ENCODE measurements around the gene WDFY2.

Gene WDFY2

DNA sequence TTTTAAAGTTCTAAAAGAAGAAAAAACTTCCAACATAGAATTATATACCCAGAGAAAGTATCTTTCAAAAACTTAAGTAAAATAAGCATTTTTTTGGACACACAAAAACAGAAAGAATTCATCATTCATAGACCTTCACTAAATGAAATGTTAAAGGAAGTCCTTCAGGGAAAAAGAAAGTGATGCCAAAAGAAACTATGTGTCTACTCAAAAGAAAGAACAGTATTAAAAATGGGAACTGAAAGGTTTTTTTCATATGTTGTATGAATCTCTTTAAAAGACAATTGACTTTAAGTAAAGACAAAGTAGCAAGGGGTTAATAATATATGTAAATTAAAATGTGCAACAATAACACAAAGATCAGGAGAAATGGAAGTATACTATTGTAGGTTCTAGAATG lies 123.2 kb downstream of the WDFY2 start:
- DNase-seq (ENCODE audit: low read depth, low spot score): no peak

DNA sequence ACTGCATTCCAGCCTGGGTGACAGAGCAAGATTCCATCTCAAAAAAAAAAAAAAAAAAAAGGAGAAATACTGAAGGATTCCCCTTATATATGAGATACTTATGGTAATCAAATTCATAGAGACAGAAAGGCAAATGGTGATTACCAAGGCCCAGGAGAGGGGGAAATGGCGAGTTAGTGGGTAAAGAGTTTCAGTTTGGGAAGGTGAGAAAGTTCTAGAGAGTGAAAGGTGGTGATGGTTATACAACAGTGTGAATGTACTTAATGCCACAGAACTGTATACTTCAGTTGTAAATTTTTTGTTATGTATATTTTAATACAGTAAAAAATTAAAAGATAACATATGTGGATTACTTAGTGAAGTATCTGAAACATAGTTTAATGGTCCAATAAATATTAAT lies 129.5 kb downstream of the WDFY2 start:
- no peak for DNase-seq (ENCODE audit: low read depth, low spot score)

DNA sequence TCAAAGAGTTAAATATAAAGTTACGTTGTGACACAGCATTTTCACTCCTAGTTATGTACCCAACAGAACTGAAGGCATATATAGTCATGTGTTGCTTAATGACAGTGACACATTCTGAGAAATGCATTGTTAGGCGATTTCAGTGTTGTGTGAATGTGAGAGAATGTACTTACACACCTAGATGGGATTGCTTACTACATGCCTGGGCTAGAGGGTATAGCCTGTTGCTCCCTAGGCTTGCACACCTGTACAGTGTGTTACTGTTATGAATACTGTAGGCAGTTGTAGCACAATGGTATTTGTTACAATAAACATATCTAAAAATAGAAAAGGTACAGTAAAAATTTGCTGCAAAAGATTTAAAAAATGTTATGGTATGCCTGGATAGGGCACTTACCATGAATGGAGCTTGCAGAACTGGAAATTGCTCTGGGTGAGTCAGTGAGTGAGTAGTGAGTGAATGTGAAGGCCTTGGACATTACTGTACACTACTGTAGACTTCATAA lies 130.5 kb downstream of the WDFY2 start:
- DNase-seq (ENCODE audit: low read depth, low spot score): no peak

DNA sequence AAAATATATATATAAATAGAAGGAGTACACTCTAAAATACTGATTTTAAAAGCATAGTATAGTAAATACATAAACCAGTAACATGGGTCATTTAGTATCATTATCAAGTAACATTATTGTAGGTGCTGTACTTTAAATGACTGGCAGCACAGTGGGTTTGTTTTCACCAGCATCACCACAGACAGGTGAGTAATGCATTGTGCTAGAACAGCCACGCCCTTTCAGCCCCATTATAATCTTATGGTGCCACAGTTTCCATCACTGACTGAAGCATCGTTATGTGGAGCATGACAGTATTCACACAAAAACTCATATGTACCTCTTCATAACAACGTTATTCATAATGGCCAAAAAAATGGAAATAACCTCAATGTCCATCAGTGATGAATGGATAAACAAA lies 131.4 kb downstream of the WDFY2 start:
- no peak for DNase-seq (ENCODE audit: low read depth, low spot score)

DNA sequence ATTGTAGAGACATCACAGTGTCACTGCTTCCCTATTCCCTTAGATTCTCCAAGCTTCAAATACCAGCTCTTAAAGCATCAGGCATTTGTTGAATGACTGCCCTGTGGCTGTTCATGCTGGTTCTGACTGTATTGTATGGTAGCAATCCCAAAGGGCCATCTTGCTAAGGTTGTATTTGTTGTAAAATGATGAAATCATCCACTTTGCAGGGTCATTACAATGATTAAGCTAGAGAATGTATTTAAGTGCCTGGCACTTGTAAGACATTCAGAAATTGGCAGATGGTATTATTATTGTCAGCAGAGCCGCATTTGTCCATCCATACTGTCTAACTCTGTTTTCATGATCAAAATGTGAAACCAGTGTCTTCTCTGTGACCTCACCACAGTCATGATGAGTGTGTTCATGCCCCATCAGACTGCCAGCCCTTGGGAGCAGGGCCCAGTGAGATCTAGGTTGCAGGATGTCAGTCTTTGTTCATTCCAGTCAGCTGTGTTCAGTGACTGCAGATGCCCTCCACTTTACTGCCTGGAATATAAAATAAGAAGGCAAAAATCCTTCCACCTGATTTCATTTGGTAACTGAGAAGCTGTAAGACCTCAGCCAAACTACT lies 133.6 kb downstream of the WDFY2 start:
- no peak for DNase-seq (ENCODE audit: low read depth, low spot score)

DNA sequence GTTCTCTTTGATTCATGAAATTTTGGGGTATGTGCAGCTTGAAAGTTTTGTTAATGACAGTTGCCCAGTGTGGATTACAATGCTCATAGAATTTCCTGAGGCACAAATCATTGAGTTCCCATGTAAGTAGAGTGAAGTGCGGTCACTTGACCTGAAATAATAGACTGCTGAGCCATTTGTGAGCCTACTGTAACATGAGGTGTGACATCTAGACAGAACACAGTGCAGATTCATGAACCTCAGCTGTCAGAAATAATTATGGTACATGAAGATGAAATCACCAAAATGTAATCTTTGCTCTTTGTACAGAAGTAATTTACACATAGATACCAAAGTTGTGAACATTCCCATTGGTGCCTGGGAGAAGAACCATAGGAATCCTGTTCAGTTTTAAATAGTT lies 135.1 kb downstream of the WDFY2 start:
- DNase-seq (ENCODE audit: low read depth, low spot score): no peak

DNA sequence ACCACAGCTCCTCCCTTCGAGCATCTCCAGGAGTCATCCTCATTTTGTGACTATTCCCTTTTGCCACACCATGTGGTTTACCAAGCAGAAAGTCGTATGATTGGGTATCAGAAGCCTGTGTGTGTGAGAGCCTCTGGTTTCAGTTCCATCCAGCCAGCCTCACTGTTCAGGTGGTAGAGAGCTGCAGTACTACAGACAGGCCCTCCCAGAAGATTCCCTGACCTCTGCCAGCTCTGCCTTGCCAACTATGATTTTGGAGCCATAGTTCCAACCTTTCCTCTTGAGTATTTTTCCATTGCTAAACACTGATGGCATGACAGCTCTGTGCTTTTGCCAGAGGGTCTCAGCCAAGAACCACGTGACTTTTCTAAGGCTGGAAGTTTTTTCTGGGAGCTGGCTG lies 137.2 kb downstream of the WDFY2 start:
- DNase-seq (ENCODE audit: low read depth, low spot score): no peak

DNA sequence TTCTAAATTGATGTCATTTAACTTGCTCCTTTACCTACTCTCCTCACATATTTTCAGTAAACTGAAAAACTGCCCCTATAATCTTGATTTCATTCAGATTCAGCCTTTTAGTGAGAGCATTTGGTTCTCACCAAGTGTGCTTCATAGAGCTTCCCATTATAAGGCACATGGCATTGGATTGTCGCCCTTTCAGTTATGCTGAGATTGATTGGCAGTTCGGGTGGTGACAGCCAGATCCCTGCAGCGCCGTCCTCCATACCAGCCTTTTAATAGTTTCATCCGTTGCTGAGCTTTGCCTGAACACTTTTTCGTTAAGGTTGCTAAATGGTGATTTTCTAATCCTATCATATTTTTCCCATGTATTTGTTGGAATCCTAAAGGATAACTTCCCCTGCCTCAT lies 139.3 kb downstream of the WDFY2 start:
- no peak for DNase-seq (ENCODE audit: low read depth, low spot score)

DNA sequence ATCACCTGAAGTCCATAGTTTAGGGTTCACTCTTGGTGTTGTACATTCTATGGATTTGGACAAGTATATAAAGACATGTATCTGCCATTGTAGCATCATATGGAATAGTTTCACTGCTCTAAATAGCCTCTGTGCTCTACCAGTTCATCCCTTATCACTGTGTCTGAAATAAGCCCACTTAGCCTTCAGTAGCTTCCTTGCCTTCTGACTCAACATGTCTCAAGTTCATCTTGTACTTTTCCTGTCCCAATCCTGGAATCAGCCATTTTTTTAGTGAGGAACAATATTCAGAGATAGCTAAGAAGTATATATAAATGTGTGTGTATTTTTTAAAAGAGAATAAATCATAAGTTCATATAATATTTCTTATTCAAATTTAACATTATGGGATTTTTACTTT lies 140.5 kb downstream of the WDFY2 start:
- DNase-seq (ENCODE audit: low read depth, low spot score): no peak

DNA sequence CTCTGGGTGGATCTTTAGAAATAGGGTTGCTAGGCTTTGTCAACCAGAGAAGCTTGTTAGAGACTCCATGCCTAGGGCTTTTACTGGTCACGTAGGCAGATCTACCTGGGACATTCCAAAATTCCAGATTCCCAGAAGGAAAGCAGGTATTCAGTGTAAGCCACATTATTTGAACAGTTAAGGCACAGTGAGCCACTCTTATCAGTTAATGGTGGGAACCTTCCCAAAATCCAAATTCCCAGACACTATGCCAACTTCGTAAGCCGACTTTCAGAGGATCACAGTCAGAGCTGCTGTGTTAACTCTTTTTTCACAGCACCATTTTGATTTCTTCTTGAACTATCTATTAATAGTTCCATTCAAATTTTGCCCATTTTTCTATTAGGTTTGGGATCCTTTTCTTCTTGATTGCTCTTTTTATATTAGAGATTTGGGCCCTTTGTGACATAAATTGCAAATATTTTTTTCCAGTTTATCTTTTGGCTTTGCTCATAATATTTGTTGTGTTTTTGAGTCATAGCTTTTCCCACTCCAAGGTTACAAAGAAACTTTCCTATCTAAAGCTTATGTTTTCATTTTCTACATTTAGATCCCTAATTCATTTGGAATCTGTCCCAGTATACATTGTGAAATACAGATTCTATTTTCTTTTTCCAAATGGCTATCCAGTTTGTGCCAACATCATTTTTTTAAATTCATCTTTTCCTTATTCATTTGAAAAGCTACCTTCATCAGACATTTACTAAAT lies 142.4 kb downstream of the WDFY2 start:
- no peak for DNase-seq (ENCODE audit: low read depth, low spot score)

DNA sequence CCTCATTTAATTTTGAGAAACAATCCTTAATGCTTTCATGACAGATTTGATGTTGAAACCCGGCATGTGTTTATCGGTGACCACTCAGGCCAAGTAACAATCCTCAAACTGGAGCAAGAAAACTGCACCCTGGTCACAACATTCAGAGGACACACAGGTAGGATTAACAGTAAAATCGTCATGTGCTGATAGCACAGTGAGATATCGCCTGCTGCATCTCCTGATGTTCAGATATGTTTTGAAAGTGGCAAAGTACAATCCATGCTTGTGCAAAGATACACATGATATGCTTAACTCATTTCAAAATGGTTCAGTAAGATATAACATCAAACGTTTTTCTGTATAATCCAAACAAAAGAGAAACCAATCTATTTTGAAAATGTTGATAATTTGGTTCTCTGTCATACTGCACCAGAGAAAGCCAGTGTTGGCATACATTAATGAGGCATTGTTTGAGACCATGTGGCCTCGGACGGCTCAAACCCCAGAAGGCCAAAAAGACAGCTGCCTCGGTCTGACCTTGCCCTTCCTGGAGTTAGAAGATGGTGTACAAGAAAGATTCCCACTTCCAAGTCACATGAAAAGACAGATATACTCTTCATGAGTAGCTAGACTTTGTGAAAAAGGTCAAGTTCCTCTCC lies 143.5 kb downstream of the WDFY2 start:
- DNase-seq (ENCODE audit: low read depth, low spot score): no peak

DNA sequence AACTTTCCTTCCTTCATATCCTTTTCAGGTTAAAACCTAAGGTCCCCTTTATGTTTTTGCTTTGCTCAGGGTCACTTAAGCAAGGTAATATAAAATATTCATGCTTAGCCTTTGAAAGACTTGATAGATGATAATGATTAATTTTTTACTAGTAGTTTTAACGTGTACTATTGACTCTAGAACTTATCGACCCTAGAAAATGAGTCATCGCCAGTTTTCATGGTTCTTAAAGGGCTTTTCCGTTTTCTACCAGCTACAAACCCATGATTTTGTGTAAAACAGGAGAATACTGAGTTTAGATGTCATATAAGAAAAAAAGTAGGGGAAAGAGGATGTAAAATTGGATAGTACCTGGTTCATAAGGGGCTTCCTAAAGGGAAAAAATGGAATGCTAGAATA lies 144.0 kb downstream of the WDFY2 start:
- no peak for DNase-seq (ENCODE audit: low read depth, low spot score)

DNA sequence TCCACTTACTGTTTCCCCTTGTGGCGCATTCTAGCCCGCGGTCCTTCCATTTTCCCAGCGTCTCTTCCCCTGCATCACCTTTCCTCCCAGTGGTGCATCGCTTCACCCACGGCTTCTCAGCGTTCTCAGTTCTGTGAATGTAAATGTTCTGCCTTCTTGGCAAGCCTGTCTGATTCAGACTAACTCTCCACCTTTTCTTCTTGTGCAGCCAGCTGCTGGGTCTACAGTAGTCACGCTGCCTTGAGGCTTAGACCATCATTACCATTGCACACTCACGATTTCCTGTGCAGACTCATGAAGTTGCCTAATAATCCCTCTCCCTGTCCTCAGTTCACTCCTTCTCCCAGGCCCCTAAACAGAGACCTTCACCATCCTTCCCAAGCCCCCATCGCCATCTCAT lies 144.7 kb downstream of the WDFY2 start:
- DNase-seq (ENCODE audit: low read depth, low spot score): no peak

DNA sequence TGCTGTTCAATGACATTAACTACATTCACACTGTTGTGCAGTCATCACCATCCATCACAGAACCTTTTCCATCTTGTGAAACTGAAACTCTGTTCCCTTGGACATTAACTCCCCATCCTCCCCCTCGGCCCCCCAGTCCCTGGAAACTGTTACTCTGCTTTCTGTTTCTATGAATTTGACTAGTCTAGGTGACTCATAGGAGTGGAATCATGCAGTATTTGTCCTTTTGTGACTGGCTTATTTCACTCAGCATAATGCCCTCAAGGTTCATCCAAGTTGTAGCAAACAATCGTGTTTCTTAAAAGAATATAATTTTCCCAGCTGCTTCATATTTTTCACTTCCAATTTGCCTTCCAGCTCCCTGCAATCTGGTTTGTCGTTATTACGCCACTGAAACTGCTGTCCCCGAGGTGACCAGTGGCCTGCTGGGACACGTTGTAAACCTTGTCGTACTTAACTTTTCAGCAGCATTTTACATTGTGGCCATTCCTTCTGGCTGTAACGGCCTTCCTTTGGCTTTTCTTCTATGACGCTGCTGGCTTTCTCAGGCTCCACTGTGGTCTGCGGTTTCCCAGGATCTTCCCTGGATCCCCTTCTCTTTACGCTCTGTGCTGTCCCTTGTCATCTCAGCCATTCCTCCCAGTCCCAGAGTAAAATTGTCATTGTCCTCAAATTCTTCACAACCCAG lies 145.7 kb downstream of the WDFY2 start:
- peak; percentile 5 for DNase-seq (ENCODE audit: low read depth, low spot score)

DNA sequence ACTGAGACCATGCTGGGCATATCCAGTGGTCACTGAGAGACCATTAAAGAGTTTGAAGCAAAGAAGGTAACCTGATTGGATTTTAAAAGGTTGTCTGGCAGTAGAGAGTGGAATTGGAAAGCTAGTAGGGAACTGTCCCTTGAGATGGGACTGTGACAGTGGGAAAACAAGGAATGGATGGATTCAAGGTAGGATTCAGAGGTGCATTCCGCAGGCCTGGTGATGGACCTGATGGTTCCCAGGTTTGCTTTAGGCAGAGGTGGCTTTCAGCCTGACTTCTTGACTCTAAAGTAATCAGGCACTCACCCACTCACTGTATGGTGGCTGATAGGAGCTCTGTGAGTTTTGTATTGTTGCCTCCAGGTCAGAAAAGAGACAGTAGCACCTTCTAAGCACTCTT lies 146.7 kb downstream of the WDFY2 start:
- DNase-seq (ENCODE audit: low read depth, low spot score): no peak

DNA sequence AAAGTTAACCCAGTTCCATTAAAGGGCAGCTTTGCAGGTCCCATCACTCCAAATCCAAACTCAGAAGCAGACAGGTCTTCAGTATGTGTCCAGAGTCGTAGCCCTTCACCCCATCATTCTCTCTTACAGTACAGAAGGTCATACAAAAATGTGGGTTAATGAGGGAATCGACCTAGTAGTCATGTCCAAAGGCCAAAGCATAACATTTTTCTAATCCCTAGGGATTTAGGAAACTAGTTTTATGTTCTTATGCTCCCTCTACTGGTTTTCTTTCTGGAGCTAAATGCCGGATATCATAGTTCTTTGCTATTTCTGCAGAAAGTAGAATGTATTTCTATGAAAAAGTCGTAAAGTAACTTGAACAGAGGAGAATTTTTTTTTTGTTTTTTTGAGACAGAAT lies 147.5 kb downstream of the WDFY2 start:
- DNase-seq (ENCODE audit: low read depth, low spot score): no peak

DNA sequence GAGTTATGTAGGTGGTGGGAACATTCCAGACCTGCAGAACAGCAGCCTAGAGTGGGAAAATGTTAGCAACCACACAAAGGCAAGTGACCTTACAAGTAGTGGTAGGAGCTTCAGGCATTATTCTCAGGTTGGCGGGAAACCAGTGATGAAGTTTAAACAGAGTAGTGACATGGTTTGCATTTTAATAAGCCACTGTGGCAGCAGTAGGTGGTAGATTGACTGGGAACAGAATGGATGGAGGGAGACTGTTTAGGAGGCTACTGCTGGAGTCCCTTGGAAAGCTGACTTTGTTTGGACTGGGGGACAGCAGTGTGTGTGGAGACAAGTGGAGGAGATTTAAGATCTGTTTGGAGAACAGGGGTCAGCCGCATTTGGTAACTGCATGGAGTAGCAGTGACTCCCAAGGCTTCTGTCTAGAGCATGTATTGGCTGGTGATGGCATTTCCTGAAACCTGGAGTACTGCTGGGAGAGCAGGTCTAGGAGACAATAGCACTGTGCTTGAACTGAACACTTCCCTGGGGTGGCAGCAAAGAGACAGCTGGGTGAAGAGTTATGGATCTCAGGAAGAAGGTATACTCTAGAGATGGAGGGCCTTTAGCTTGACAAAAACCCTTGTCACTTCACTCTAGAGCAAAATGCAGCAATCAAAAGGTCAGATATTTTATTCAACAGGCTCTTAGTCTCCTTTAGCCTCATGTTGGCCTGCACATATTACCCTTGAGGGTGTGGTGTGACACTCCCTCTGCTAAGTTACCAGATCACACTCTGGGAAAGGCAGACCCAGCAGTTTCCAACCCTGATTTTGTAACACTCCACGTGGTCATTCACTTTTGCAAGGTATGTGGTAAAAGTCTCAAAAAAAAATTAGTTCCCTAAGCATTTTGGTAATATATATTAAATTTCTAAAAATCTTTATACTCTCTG lies 149.4 kb downstream of the WDFY2 start:
- no peak for DNase-seq (ENCODE audit: low read depth, low spot score)

DNA sequence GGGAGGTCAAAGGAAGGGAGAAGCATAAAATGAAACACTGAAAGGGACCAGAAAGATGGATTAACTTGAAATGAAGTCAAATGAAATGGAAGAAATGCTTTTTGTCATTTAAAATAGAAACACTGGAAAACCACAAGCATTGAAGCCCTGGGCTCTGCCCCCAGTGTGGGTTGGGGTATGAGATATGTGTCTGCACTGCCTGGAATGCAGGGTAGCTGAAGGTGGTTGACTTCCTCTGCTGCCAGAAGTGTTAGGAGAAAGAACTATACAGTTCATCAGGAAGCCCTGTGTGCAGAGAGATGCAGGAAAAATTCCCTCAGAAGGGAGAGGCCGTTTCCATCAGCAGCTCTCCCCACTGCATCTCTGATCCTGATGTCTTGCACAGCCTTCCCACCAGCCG lies 150.5 kb downstream of the WDFY2 start:
- no peak for DNase-seq (ENCODE audit: low read depth, low spot score)

DNA sequence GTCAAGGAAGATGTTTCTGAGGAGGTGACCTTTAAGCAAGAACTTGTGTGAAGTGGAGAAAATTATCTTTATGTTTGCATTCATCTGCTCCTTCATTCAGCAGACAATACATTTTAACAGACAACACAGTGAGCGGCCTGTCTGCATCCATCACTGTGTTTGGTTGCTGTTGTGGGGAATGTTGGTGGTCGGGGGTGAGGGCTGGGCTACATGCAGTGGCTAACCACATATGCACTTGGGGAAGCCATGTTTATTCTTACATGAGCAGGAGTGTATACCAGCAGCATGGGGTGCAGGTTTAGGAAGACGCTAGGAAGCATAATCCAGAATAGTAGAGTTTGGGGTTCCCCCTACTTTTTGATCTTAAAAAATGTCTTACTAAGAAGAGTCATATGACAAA lies 153.3 kb downstream of the WDFY2 start:
- DNase-seq (ENCODE audit: low read depth, low spot score): no peak

DNA sequence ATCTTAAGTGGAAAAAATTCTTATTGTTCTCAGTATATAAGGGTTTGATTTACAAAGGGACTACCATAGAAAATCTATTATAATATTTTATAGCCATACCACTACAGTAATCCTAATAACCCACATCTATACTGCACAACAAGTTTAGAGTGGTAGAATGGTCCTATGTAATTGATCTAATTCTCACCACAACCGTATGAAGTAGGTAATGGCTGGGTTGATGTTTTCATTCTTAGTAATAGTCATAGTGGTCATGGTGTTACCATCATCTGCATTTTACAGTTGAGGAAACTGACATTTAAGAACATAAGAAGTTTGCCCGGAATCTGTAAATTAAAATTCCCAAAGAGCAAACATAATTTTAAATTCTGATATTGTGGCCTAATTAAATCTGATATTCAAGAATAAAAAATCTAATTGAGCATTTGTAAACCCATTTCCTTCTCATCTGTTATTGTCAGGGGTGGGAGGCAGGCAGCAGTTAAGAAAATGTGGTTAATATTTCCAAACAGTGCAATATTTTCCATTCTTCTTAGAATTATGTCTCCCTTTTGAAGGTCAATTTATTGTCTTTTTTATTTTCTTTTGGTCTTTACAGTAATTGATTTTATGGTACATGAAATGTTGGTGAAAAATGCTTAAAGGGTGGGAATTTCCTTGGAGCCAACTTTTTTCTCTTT lies 154.1 kb downstream of the WDFY2 start:
- no peak for DNase-seq (ENCODE audit: low read depth, low spot score)
